ENCODE results near the gene AKAP13.

The AKAP13 gene

GRCh38 chr15:85672332-85673084 is 292.1 kb downstream of the AKAP13 start:
- no peak for DNase-seq (ENCODE audit: low read depth)

GRCh38 chr15:85673326-85673725 is 292.9 kb downstream of the AKAP13 start:
- DNase-seq (ENCODE audit: low read depth), result no peak

- DNase-seq (ENCODE audit: low read depth), result no peak
These were observed 296.1 kb downstream of the AKAP13 start for GRCh38 chr15:85676342-85677098.

GRCh38 chr15:85679231-85679630 is 298.8 kb downstream of the AKAP13 start:
- no peak for DNase-seq (ENCODE audit: low read depth)

- DNase-seq (ENCODE audit: low read depth), result no peak
These were observed 301.0 kb downstream of the AKAP13 start for GRCh38 chr15:85681386-85681785.

GRCh38 chr15:85684174-85684710 is 303.8 kb downstream of the AKAP13 start:
- DNase-seq (ENCODE audit: low read depth), result no peak

GRCh38 chr15:85685356-85685755 is 305.0 kb downstream of the AKAP13 start:
- DNase-seq (ENCODE audit: low read depth), result no peak

- no peak for DNase-seq (ENCODE audit: low read depth)
These were observed 306.9 kb downstream of the AKAP13 start for GRCh38 chr15:85687329-85687728.

GRCh38 chr15:85688711-85689110 is 308.3 kb downstream of the AKAP13 start:
- DNase-seq (ENCODE audit: low read depth), result no peak

GRCh38 chr15:85689729-85690128 is 309.3 kb downstream of the AKAP13 start:
- DNase-seq (ENCODE audit: low read depth), result peak; percentile 44

- no peak for DNase-seq (ENCODE audit: low read depth)
These were observed 310.3 kb downstream of the AKAP13 start for GRCh38 chr15:85690561-85691231.

GRCh38 chr15:85691350-85692240 is 311.2 kb downstream of the AKAP13 start:
- DNase-seq (ENCODE audit: low read depth), result no peak

- no peak for DNase-seq (ENCODE audit: low read depth)
These were observed 311.9 kb downstream of the AKAP13 start for GRCh38 chr15:85692321-85692720.

GRCh38 chr15:85692873-85693272 is 312.5 kb downstream of the AKAP13 start:
- DNase-seq (ENCODE audit: low read depth), result no peak

- no peak for DNase-seq (ENCODE audit: low read depth)
These were observed 312.9 kb downstream of the AKAP13 start for GRCh38 chr15:85693277-85693676.

GRCh38 chr15:85694091-85694490 is 313.7 kb downstream of the AKAP13 start:
- DNase-seq (ENCODE audit: low read depth), result no peak

- DNase-seq (ENCODE audit: low read depth), result no peak
These were observed 320.4 kb downstream of the AKAP13 start for GRCh38 chr15:85700767-85701166.

GRCh38 chr15:85702321-85703101 is 322.1 kb downstream of the AKAP13 start:
- no peak for DNase-seq (ENCODE audit: low read depth)

GRCh38 chr15:85704066-85704465 is 323.7 kb downstream of the AKAP13 start:
- no peak for DNase-seq (ENCODE audit: low read depth)

GRCh38 chr15:85704720-85705429 is 324.5 kb downstream of the AKAP13 start:
- DNase-seq (ENCODE audit: low read depth), result no peak
